NCI-H1417 (cell line): ENCODE data around the gene DHH.
A peak's percentile ranks its signal among the peaks of the same experiment; 100 is the strongest.

Experiments used
- DNase-seq, 3 experiments: peaks; one replicate each; lab custom pipeline; 2025; lab: John Stamatoyannopoulos, UW

DHH gene

GRCh38 chr12:49051373-49051764 is 43.2 kb downstream of the DHH start:
- no peak for DNase-seq

DNA sequence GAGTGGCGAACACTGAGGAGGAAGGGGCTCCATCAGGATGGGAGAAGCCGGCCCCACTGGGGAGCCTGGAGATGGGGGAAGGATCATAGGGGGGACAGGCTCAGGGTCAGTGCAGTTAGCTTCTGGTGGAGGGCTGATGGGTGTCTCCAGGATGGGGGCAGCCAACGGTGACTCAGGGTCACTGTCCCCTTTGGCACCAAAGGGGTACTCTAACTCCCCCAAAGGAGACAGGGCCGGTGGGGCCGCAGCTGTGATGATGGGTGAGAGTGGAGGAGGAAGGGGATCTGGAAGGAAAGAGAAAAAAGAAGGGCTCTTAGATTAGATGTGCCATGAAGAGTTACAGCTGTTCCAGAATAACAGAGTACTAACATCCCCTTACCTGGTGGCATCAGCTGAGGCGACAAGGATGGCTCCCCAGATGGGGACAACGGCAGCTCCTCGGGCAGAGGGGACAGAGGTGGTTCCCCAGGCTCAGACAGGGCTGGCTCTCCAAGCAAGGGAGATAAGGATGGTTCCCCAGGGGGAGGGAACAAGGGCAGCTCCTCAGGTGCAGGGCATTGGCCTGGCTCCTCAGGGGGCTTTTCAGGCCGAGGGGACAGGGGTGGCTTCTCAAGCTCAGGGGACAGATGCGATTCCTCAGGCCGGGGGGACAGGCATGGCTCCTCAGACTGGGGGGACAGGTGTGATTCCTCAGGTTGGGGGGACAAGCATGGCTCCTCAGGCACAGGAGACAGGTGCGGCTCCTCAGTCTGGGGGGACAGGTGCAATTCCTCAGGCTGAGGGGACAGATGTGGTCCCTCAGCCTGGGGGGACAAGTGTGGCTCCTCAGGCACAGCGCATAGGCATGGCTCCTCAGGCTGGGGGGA is 43.9 kb downstream of the DHH start:
- DNase-seq = no peak

GRCh38 chr12:49049566-49050224 is 44.9 kb downstream of the DHH start:
- DNase-seq = no peak

DNA sequence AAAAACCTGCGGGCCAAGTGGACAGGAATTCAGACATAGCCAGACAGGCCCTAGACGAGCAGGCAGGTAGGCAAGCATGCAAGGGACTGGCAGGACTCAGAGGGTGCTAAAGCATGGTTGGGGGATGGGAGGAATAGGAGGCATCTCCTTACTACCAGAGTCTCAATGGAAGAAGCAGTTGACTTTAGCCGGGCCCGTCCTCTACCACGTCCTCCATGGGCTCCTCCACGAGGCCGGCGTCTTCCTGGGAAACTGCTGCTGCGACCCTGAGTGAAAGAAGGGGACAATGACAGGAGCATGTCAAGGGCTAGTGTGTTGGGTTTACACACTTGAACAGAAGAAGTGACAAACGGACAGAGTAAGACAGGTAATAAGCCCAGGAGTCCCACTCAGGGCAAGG is 45.6 kb downstream of the DHH start:
- no peak for DNase-seq

DNA sequence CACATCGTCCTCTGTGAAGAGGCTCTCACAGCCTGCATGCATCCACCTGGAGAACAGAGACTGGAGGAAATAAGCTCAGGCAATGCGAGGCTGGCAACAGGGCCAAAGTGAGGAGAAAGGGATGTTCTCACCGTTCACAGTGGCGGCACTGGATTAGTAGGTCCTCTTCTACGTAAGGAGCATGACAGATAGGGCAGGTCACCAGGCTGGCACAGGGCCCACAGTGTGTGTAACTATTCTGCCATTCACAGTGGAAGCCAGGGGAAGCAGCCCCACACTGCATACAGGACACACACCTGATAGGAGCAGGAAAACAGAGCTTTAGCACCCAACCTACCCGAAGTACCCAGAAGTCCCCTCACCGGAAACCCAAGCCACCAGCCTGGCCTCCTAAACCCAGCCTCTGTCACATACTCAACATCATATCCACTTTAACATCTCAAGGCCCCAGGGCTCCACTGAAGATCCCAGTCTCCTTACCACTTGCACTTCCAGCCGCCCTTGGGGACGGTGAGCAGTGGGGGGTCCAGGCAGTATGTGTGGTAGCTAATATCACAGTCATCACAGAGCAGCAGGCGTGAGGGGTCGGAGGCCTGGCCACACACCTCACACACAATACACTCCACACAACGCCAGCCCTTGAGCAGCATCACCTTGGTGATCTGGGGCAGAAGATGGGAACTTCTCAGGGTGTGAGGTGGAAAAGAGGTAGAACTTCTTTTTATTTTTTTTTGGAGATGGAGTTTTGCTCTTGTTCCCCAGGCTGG is 48.3 kb downstream of the DHH start:
- no peak for DNase-seq

- DNase-seq = no peak
Observed at GRCh38 chr12:49044660-49045059, 49.9 kb downstream of the DHH start.

DNA sequence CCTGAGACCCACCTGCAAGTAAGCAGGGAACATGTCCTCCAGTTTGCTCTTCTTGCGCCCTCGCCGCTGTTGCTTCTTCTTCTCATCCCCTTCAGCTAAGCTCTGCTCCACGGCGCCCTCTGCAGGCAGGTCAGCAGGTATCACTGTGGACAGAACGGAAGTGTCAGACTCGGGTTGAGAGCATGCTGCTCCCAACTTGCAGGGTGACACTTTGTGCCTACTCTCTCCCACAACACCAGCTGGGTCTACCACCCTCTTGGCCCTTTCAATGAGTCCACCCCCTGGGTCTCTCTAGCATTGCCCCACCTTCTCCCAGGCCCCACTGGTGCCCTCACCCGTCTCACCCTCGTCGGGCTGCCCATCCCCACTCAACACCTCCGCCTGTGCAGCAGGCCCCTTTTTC is 50.7 kb downstream of the DHH start:
- peak; percentile 10 to 42 (median 24) for DNase-seq

DNA sequence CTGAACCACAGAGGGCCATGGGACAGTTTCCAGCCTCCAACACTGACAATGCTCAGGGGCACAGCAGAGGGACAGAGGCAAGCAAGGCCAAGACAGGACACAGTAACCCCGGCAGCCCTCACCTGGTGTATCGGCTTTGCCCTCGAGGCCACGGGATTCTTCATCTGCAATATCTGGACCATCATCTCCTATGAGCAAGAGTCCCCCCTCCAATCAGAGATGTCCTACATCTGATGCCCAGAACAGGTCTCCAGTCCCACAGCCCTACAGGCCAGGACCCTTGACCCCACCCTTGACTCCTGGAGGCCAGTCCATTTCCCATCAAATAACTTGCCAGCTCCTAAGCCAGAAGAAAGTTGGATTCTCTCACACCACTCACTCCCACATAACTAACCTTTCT is 51.4 kb downstream of the DHH start:
- DNase-seq = no peak

DNA sequence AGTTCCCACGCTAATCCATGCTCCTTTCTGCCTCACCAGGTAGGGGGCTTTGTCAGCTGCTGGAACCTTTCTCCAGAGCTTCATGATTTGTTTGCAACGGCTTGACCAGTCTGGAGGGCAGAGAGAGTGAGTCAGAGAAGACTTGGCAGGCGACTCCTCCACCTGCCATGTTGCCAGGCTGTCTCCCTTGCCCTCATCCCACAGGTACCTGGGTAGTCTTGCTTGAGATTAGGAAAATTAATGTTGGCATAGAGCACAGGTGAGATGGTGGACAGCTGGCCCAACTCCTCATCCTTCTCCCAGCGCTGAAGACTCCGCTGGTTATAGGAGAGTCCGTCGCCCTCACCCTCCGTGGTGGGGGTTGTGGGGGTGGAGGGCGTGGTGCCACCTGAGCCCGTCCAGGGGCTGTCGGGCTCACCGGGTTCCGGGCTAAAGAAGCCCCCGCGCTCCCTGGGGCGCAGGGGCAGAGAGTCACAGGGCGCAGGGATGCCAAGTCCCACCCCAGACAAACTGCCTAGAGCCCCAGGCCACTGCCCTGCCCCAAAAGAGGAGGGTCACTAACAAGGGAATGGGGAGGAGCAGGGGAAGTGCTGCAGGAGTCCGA is 52.6 kb downstream of the DHH start:
- DNase-seq = no peak

GRCh38 chr12:49041036-49041880 is 53.3 kb downstream of the DHH start:
- DNase-seq = no peak

- DNase-seq = no peak
Observed at GRCh38 chr12:49040364-49040855, 54.2 kb downstream of the DHH start.

DNA sequence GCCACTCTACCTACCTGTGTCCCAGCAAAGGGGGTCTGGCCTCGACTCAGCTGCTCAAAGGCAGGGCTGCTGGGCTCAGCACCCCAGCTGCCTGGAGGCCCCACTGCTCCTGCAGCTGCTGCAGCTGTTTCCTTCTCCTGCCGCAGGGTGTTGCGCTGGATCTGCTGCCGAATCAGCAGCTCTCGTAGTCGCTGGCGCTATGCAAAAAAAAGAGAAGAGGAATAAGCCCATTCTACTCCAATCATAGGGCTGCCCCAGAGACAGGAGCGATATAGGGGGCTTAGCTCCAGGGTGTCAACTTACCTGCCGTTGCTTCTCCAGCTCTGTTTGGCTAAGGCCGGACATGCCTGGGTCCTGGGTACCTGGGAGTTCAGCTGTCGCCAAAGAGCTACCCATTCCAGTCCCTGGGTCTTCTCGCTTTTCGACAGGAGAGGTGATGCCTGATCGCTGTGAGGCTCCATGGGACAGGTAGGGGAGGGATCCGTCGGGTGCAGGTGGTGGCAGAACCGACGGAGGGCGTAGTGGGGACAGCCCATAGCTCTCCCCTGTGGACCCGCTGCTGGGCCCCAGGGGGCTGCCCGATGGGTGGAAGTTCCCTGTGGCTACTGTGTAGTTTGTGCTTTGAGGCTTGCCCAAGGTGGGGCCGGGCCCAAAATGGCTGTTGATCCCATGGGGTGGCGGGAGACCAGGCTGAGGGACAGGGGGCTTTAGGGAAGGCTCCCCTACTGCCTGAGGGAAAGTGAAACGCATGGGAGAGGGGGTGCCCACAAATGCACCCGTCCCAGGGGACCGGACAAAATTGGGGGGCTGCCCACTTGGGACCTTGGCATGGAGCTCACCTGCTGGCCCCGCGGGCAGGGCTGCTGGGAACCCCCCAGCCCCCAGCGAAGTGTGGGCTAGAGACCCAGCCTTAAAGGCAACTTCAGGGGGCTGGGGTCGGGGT is 54.9 kb downstream of the DHH start:
- no peak for DNase-seq

- DNase-seq = no peak
Observed at GRCh38 chr12:49038291-49038955, 56.2 kb downstream of the DHH start.

DNA sequence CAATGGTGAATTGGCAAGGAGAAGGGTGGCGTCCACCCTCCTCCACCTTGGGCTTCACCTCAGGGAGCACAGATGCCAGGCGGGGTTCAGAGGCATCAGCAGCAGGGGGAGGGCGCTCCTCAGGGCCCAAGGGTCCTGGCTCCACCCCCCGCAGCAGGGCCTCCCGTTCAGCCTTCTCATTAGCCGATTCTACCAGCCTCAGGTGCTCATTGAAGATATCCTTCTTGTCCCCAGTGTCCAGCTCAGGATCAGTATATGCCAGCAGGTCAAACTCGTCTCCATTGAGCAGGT is 56.7 kb downstream of the DHH start:
- DNase-seq = no peak

DNA sequence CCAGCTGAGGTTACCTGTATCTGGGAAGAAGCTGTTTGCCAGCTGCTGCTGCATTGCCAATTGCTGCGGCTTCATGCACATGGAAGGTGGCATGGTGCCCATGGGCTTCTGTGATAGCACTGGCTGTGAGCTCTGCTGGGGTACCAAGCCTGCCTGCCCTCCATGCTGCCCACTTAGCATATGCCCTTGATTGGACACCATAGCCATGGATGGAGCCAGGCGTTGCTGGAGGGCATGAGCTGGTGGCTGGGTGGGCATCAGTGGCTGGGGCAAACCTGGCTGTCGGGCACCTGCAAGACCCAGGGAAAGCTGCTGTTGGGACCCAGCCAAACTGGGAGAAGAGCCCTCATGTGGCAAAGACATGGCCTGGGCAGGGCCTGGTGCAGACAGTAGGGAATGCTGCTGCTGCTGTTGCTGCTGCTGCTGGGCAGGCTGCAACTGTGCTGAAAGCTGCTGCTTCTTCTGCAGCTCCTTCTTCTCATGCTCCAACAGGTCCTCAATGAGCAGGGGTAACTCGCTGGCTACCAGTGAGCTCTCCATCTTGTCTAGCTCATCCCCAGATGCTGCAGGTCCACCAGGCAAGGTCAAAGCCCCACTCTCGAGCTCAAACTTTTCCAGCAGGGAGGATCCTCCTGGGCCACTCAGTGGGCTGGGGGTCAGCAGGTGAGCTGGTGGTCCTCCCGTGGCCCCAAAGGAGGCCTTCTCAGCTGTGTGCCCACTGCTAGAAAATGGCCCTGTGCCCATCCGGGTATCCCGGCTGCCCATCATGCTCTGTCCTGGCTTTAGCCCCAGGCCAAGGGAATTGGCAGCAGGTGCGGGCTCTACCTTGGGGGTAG is 57.3 kb downstream of the DHH start:
- no peak for DNase-seq
